Activated T-helper 1 cell treated with anti-CD3 and anti-CD28 coated beads, Interleukin-12 subunit alpha, Interleukin-12 subunit beta, Interleukin-2, Interleukin-4 antibody, amounts not matched to agents 30 ng/mL and 10 ng/mL and 1 ng/mL, durations not matched to agents 14 hours and 24 hours and 36 hours (primary cell): Measurements from ENCODE around the gene MORN1. TPM values are rescaled to one million over a fixed set of nuclear protein-coding genes. Genes with fewer than 3 reads are reported as not detected.

Source experiments
- DNase-seq: peaks from one replicate; pipeline ENCODE4 v3.0.0; 2021; ENCODE audit warnings: low spot score
- H3K27ac Mint-ChIP-seq: one replicate; pipeline ENCODE4 v1.8.0; 2021; ENCODE audit warnings: mild to moderate bottlenecking, mixed read lengths
- H3K27me3 Mint-ChIP-seq: one replicate; pipeline ENCODE4 v1.8.0; 2022; ENCODE audit warnings: mild to moderate bottlenecking, moderate library complexity, mixed read lengths; ENCODE audit not compliant: insufficient read depth
- H3K36me3 Mint-ChIP-seq: one replicate; pipeline ENCODE4 v1.8.0; 2021; ENCODE audit warnings: low read depth, mixed read lengths
- H3K4me1 Mint-ChIP-seq: one replicate; pipeline ENCODE4 v1.8.0; 2021; ENCODE audit warnings: low read depth, mixed read lengths
- H3K4me3 Mint-ChIP-seq: one replicate; pipeline ENCODE4 v1.8.0; 2021; ENCODE audit warnings: mild to moderate bottlenecking, moderate library complexity, mixed read lengths
- H3K9me3 Mint-ChIP-seq: one replicate; pipeline ENCODE4 v1.8.0; 2021; ENCODE audit warnings: mixed read lengths
- intact Hi-C: fragments of 100-400 bp; cut with micrococcal nuclease; formaldehyde crosslinking; loops from one replicate; pipeline ENCODE4 v1.15.1; 2024
- total RNA-seq: library from RNA; stranded (reverse); gene quantifications from 2 replicates; pipeline ENCODE4 v1.2.3, GENCODE V29; 2022

Gene MORN1
- total RNA-seq, 1 donor from 2014 or later: 8.4 TPM

DNA sequence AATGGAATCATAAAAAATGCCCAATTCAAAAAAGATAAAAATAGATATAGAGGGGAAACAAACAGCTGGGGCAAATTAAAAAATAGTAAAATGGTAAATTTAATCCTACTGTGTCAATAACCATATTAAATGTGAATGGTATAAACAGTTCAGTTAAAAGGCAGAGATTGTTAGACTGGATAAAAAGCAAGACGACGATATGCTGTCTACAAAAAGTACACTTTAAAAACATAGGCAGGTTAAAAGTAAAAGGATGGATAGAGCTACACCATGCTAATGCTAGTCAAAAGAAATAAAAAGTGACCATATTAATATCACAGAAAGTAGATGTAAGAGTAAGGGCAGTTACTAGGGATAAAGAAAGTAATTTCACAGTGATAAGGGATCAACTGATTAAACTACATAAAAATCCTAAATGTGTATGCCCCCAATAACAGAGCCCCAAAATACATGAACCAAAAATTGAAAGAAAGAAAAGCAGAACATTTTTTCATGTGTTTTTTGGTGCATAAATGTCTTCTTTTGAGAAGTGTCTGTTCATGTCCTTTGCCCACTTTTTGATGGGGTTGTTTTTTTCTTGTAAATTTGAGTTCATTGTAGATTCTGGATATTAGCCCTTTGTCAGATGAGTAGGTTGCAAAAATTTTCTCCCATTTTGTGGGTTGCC is 27.4 kb downstream of the MORN1 start:
- Mint-ChIP-seq H3K4me1 (no peaks in the 10 kb centered on the region), H3K27me3 (no peaks in the 10 kb centered on the region), H3K4me3 (no peak overlapping the region), H3K36me3 (no peaks in the 10 kb centered on the region), H3K27ac (no peak overlapping the region), H3K9me3 (no peaks in the 10 kb centered on the region)
- no peak for DNase-seq
- intact Hi-C loops: no loop called here

DNA sequence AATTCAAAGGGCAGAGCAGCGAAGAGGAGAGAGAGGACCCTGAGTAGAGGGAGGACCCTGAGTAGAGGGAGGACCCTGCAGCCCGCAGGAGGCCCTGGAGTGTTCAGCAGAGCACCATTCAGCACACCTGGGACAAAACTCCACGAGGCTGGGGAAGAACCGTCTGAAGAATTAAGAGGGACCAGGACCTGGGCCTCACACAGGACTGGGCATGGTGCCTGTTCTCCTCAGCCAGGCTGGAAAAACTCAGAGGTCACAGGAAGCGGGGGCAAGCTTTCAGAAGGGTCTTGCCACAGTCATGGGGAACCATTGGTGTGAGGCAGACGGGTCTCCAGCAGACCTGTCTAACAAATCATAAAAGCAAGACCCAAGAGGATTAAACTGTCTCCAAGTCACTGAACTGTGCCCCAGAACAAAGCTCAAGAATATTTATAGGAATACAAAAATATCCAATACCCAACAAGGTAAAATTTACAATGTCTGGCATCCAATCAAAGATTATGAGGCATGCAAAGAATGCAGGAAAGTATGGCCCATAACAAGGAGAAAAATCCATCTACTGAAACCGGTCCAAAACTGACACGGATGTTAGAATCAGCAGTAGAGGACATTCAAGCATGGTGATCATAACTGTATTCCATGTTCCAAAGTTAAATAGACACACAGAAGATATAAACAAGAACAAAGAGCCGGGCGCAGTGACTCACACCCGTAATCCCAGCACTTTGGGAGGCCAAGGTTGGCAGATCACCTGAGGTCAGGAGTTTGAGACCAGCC is 30.6 kb downstream of the MORN1 start:
- Mint-ChIP-seq H3K9me3 (no peaks in the 10 kb centered on the region), H3K36me3 (no peaks in the 10 kb centered on the region), H3K4me3 (no peak overlapping the region), H3K4me1 (no peaks in the 10 kb centered on the region), H3K27me3 (no peaks in the 10 kb centered on the region), H3K27ac (no peak overlapping the region)
- DNase-seq: no peak
- intact Hi-C loops: no loop called here

GRCh38 chr1:2358651-2359640 is 32.4 kb downstream of the MORN1 start:
- H3K36me3 Mint-ChIP-seq: no peaks in the 10 kb centered on the region
- no peak overlapping the region for H3K27ac Mint-ChIP-seq
- no peaks in the 10 kb centered on the region for H3K4me1 Mint-ChIP-seq
- H3K27me3 Mint-ChIP-seq: no peaks in the 10 kb centered on the region
- intact Hi-C loops: no loop called here
- DNase-seq: no peak
- H3K9me3 Mint-ChIP-seq: no peaks in the 10 kb centered on the region
- H3K4me3 Mint-ChIP-seq: no peak overlapping the region

DNA sequence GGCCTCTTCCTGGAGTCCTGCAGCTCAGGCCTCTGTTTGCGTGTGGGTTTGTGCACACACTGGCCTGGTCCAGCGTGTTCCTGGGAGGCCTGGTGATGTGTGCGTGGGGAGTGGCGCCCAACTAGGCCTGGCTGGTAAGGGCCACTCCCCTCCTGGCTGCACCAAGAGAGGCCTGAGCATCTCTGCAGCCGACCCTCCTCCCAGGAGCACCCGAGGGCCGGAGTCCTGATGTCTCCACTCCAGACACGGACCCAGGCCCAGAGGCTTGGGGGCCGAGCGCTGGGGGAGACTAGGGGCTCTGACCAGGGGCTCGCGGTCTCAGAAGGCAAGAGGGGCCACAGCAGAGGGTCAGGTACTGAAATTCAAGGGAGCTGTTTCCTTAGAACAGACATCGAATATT is 33.3 kb downstream of the MORN1 start:
- DNase-seq: no peak
- Mint-ChIP-seq H3K9me3 (no peaks in the 10 kb centered on the region), H3K36me3 (no peaks in the 10 kb centered on the region), H3K27ac (no peak overlapping the region), H3K4me1 (no peaks in the 10 kb centered on the region), H3K4me3 (no peak overlapping the region), H3K27me3 (no peaks in the 10 kb centered on the region)
- intact Hi-C loops: no loop called here

- Mint-ChIP-seq H3K27ac (no peak overlapping the region), H3K4me3 (no peak overlapping the region), H3K36me3 (no peaks in the 10 kb centered on the region), H3K9me3 (no peaks in the 10 kb centered on the region), H3K4me1 (no peaks in the 10 kb centered on the region), H3K27me3 (peaks cover 1% of the 10 kb centered on the region)
- DNase-seq: no peak
- intact Hi-C loops: no loop called here
These were observed 34.2 kb downstream of the MORN1 start for GRCh38 chr1:2356911-2357845.

DNA sequence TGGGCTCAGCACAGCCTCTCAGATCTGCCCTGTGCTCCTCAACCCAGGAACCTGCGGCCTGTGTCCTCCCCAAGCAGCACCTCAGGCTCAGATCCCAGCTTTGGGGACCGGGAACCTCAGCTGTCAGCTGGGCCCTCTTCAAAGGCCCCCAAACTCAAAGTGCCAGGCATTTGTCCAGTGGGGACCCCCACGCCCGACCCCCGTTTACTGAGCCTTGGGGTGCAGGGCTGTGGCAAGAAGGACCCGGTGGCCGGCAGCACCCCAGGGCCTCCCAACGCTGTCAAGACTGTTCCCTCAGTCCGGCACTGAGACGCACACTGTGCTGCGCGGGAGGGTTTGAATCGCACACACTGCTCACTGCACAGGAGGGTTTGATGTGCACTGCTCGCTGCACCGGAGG is 35.0 kb downstream of the MORN1 start:
- no peaks in the 10 kb centered on the region for H3K4me1 Mint-ChIP-seq
- H3K27me3 Mint-ChIP-seq: peaks cover 3% of the 10 kb centered on the region
- no peak overlapping the region for H3K4me3 Mint-ChIP-seq
- H3K36me3 Mint-ChIP-seq: no peaks in the 10 kb centered on the region
- no peak overlapping the region for H3K27ac Mint-ChIP-seq
- intact Hi-C loops: no loop called here
- no peak for DNase-seq
- H3K9me3 Mint-ChIP-seq: no peaks in the 10 kb centered on the region

DNA sequence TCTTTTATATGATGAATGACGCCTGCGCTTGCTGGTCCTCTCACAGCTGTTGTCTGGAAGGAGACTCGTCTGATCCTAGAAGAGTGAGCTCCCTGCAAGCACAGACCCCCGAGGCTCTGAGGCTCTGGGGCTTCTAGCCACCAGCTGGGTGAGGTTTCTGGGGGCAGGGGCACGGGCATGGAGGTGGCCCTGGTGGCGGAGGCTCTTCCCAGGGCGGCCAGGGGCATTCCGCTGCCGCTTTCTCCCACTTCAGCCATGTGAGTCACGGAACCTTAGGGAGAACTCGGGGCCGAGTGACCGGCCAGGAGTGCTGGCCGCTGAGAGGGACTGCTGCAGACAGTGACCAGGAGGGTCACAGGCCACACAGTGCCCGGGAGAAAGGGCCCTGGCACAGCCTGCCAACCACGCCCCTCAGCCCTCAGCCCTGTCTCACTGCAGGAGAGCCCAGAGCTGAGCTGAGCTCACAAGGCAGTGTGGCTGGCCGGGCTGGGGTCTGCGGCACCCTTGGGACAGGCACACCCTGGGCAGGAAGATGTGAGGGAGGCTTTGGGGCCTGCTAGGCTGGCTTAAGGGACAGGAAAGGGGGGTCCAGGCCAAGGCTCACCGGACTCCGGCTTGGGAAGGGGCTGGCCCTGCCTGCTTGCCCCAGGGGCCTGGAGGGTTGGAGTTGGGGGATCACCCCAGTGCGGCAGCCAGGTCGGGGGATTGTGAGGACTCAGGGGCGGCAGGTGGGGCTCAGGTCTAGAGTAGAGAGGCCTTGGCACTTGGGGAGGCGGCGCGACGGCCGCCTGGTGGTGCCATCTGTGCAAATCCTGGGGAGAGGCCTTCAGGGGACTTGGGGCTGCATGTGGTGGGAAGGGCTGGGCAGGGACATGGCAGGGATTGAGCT is 35.7 kb downstream of the MORN1 start:
- intact Hi-C loops: no loop called here
- Mint-ChIP-seq H3K27me3 (peaks cover 3% of the 10 kb centered on the region), H3K9me3 (no peaks in the 10 kb centered on the region), H3K4me3 (no peak overlapping the region), H3K4me1 (no peaks in the 10 kb centered on the region), H3K36me3 (no peaks in the 10 kb centered on the region), H3K27ac (no peak overlapping the region)
- DNase-seq: no peak

GRCh38 chr1:2354511-2355372 is 36.6 kb downstream of the MORN1 start:
- Mint-ChIP-seq H3K9me3 (no peaks in the 10 kb centered on the region), H3K4me1 (no peaks in the 10 kb centered on the region), H3K4me3 (no peak overlapping the region), H3K36me3 (no peaks in the 10 kb centered on the region), H3K27ac (no peak overlapping the region), H3K27me3 (peaks cover 3% of the 10 kb centered on the region)
- intact Hi-C loops: no loop called here
- no peak for DNase-seq

GRCh38 chr1:2353551-2354438 is 37.6 kb downstream of the MORN1 start:
- H3K4me1 Mint-ChIP-seq: no peaks in the 10 kb centered on the region
- intact Hi-C loops: no loop called here
- no peak overlapping the region for H3K27ac Mint-ChIP-seq
- H3K9me3 Mint-ChIP-seq: no peaks in the 10 kb centered on the region
- H3K27me3 Mint-ChIP-seq: peaks cover 3% of the 10 kb centered on the region
- no peak overlapping the region for H3K4me3 Mint-ChIP-seq
- no peaks in the 10 kb centered on the region for H3K36me3 Mint-ChIP-seq
- DNase-seq: no peak

DNA sequence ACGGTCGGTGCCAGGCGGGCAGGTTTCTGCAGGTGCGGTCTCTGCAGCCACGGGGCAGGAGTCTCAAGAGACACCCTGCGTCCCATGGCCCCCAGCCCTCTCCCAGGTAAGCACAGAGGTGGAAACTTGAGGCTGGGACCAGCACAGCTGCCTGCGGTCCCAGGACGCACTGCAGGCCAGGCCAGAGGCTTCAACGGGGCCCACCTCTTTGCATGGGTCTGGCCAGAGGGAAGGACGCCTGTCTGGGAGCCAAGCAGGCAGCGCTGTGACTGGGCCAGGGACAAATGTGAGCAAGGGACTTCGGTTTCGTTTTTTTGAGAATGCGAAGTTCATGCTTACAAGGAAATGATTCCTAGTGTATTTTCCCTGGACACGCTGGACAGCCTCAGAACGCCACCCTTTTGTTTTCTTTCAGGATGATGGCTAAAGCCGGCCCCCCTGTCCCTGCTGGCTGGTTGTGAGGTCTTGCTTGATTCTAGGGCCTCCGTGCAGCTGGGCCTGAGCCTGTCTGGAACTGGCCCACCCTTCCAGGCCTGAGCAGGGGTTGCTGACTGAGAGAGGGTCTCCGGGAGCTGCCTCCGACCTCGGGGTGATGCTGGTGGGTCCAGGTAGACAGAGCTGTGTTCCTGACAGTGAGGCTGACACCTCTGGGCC is 38.3 kb downstream of the MORN1 start:
- Mint-ChIP-seq H3K4me3 (no peak overlapping the region), H3K27me3 (peaks cover 3% of the 10 kb centered on the region), H3K36me3 (no peaks in the 10 kb centered on the region), H3K4me1 (no peaks in the 10 kb centered on the region), H3K27ac (no peak overlapping the region), H3K9me3 (no peaks in the 10 kb centered on the region)
- no peak for DNase-seq
- intact Hi-C loops: no loop called here
